GM12874 (cell line): Measurements from ENCODE around the gene COMMD1.

ENCODE experiments used
- CTCF ChIP-seq: IDR thresholded peaks from 2 replicates; pipeline ENCODE4 v1.5.1; 2011; ENCODE audit warnings: low read depth, mild to moderate bottlenecking, control low read depth, low read length, moderate library complexity; ENCODE audit not compliant: insufficient read depth

COMMD1 gene

DNA sequence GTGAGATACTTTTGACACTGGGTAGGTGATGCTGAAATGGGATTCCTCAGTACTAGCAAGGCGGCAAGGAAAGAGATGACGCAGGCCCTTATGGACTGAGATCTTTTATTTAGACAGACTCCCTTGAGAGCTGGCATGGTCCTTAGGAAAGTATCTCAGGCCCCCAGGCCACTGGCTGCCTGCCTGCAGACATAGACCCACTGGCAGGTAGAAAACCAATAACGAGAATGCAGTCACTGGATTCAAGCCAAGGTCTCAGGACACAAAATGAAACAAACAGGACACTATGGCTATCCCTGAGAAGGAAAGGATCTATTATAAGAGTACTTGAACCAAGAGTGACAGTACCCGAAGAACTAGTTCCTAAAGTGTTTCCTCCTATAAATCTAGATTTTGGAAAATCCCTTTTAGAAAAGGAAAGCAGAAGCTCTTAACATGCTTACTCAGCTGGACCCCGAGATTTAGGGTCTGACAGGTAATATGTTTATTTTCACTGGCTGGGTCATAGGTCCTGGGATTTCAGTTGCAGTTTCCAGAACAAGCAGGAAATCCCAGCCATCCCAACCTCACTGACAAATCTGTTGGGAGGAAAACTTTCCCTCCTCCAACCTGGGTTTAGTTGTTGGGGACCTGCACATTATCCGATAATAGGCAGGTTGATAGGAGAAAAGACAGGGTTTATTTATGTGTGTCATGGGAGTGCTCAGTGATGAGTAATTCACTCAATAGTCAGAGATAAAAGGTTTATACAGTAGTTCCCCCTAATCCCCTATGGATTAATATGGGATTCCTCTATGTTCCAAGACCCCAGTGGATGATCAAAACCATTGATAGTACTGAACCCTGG, 44.5 kb downstream of the COMMD1 start:
- TF ChIP-seq CTCF, result no peak

DNA sequence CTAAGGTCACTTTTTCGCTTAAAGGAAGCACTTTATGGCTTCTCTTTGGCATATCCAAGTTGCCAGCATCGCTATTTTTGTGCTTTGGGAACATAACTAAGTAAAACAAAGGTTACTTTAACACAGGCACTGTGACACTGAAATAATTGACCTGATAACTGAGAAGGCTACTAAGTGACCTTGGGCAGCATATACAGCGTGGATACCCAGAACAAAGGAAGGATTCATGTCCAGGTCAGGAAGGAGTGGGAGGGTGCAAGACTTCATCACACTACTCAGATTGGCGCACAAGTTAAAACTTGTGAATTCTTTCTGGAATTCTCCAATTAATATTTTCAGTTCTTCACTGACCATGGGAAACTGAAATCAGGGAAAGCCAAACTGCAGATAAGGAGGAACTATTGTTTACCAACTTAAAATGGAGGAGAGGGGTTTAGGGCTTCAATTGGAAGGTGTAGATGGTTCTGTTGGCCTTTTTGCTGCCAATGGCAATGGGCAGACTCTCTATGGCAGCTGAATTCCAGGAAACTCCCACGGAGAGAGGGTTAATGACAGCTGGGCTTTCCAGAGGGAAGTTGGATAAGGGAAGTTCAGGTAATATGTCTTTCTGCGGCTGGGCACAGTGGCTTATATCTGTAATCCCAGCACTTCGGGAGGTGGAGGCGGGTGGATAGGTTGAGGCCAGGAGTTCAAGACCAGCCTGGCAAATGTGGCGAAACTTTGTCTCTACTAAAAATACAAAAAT, 45.3 kb downstream of the COMMD1 start:
- TF ChIP-seq CTCF, result no peak

DNA sequence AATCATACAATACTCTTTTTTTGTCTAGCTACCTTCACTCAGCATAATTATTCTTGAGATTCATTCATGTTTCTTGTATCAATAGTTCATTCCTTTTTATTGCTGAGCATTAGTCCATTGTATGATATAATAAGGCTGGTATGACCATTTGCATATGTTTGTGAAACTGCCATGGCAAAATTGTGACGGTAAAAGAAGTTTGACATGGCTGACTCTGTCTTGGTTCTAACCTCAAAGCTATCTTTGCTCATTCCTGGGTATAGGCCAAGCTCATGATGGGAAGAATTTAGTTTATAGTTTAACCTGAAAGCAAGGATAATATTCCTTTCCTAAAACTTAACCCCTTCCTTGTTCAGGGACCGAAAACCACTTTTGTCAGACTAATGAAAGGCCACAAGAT, 46.4 kb downstream of the COMMD1 start:
- TF ChIP-seq CTCF, result no peak

DNA sequence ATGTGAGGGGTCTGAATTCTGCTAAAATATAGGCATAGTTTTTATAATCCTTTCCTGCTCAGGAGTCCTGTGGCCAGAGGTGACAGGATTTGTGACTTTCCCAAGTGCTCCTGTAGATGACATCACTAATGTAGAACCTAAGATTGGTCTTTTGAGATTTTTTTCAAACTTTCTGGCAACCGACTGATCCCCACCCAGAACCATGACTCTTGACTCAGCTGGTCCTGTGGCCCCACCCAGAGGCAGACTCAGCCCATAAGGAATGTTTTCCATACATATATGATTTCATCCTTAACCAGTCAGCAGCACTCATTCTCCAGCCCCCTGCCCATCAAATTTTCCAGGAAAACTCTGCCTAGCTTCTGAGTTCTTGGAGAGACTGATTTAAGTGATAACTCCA, 46.8 kb downstream of the COMMD1 start:
- TF ChIP-seq CTCF, result no peak

DNA sequence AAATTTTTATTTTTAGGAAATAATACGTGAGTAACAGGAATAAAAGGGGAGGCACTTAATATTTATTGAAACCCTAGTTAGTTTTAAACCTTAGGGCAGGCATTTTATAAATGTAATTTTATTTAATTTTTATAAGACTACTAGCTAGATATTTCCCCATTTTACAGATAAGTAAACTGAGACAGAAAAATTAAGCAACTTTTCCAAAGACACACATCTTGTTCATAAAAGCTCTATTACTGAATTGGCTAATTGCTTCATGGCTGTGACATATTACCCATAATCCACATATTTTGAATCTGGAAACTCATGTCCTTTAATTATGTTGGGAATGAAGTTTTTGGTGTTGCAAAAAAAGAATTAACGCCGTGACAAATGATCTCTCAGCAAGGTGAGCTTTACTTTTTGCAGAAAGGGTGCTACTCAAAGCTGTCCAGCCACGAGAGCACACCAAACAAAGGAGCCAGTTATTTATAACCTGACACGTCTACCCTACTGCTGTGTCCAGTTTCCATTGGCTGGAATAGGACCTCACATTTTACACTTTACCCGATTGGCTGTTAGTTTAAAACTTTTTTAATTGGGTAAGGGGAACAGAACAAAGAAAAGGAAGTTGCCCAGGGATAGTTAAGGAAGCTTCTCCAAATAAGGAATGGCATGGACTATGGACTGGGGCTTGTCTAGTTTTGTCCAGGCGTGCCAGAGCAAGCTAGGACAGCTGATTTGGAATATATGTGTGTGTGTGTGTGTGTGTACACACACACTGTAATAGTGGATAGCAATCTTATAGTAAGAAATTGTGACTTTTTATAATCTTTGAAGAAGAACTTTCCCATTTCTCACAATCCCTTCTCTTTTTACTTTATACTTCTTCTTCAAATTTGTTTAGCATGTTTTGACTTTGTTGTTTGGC, 54.2 kb downstream of the COMMD1 start:
- no peak for TF ChIP-seq CTCF

- TF ChIP-seq CTCF, result no peak
Measured at GRCh38 chr2:61961231-61961901, 55.9 kb downstream of the COMMD1 start.
